DND-41 (cell line): ENCODE results near the gene RFTN1.

ENCODE experiments used
- ATAC-seq: fragments of 200-7000 bp; cut with Tn5 transposase; 3 replicates; pipeline ENCODE4 v1.9.1; 2021; ENCODE audit warnings: low read depth; ENCODE audit not compliant: insufficient read depth
- DNase-seq: peaks from one replicate; pipeline ENCODE4 v3.0.0-alpha.2; 2020
- H2AFZ ChIP-seq: 2 replicates; pipeline ENCODE4 v1.6.0; 2012; ENCODE audit warnings: low read depth, low read length
- H3K27ac ChIP-seq: 2 replicates; pipeline ENCODE4 v1.5.1; 2012; ENCODE audit warnings: low read length, inconsistent platforms
- H3K27me3 ChIP-seq: fragments of 200-600 bp; sonication (generic); 2 replicates; pipeline ENCODE4 v1.6.0; 2012; ENCODE audit warnings: low read length, mild to moderate bottlenecking, inconsistent platforms; ENCODE audit not compliant: insufficient read depth, poor library complexity
- H3K36me3 ChIP-seq: 2 replicates; pipeline ENCODE4 v1.5.1; 2012; ENCODE audit warnings: low read length, inconsistent platforms; ENCODE audit not compliant: insufficient read depth
- H3K4me1 ChIP-seq: 2 replicates; pipeline ENCODE4 v1.5.1; 2012; ENCODE audit warnings: mild to moderate bottlenecking, low read length; ENCODE audit not compliant: insufficient read depth
- H3K4me2 ChIP-seq: 2 replicates; pipeline ENCODE4 v1.6.0; 2012; ENCODE audit warnings: mild to moderate bottlenecking, moderate library complexity, low read length, inconsistent platforms; ENCODE audit not compliant: insufficient read depth
- H3K4me3 ChIP-seq, 2 experiments: fragments of 200-600 bp in 1 of 2; shearing (Covaris generic) in 1 of 2; 2 replicates each; pipeline ENCODE4 v1.5.1; 2012 to 2016; ENCODE audit warnings: inconsistent platforms in 2 of 2, low read length in 2 of 2, mild to moderate bottlenecking in 2 of 2, low read depth in 1 of 2, moderate library complexity in 1 of 2
- H3K79me2 ChIP-seq: 2 replicates; pipeline ENCODE4 v1.6.0; 2012; ENCODE audit warnings: low read length, inconsistent platforms; ENCODE audit not compliant: insufficient read depth
- H3K9ac ChIP-seq: 2 replicates; pipeline ENCODE4 v1.6.0; 2012; ENCODE audit warnings: low read depth, mild to moderate bottlenecking, inconsistent platforms, low read length, moderate library complexity
- H3K9me3 ChIP-seq: 2 replicates; pipeline ENCODE4 v1.5.1; 2012; ENCODE audit warnings: low read length, moderate library complexity, mild to moderate bottlenecking, inconsistent platforms; ENCODE audit not compliant: insufficient read depth, severe bottlenecking
- H4K20me1 ChIP-seq: 2 replicates; pipeline ENCODE4 v1.6.0; 2012; ENCODE audit warnings: low read length; ENCODE audit not compliant: insufficient read depth
- CTCF ChIP-seq: IDR thresholded peaks from 2 replicates; pipeline ENCODE4 v1.5.1; 2012; ENCODE audit warnings: borderline replicate concordance, low read length, moderate library complexity, mild to moderate bottlenecking; ENCODE audit not compliant: poor library complexity, severe bottlenecking; ENCODE audit errors: extremely low read depth
- EZH2 ChIP-seq: IDR thresholded peaks from 3 replicates; pipeline ENCODE4 v1.6.1; 2012; ENCODE audit warnings: borderline replicate concordance, low read depth, mild to moderate bottlenecking, moderate library complexity, low read length, inconsistent platforms; ENCODE audit not compliant: severe bottlenecking

The RFTN1 gene

GRCh38 chr3:16500093-16500492 lies 13.4 kb downstream of the RFTN1 start:
- Histone ChIP-seq H2AFZ (no peak overlapping the region), H3K36me3 (peaks cover 34% of the 10 kb centered on the region), H3K4me3 (no peak overlapping the region), H3K9ac (no peak overlapping the region), H3K4me2 (no peak overlapping the region), H3K27ac (no peak overlapping the region), H3K4me1 (no peaks in the 10 kb centered on the region), H4K20me1 (peaks cover 42% of the 10 kb centered on the region; the same call in 1 of the 2 replicates), H3K79me2 (peaks cover 96% of the 10 kb centered on the region), H3K27me3 (no peaks in the 10 kb centered on the region), H3K9me3 (no peaks in the 10 kb centered on the region)
- no peak for DNase-seq
- no peak for ATAC-seq
- TF ChIP-seq EZH2: no peak
- no peak for TF ChIP-seq CTCF

GRCh38 chr3:16499351-16499750 lies 14.1 kb downstream of the RFTN1 start:
- DNase-seq: no peak
- no peak for ATAC-seq
- peaks cover 96% of the 10 kb centered on the region for H3K79me2 ChIP-seq
- H3K9ac ChIP-seq: no peak overlapping the region
- TF ChIP-seq EZH2: no peak
- no peak for TF ChIP-seq CTCF
- no peaks in the 10 kb centered on the region for H3K27me3 ChIP-seq
- no peaks in the 10 kb centered on the region for H3K4me1 ChIP-seq
- peaks cover 45% of the 10 kb centered on the region; the same call in 1 of the 2 replicates for H4K20me1 ChIP-seq
- H2AFZ ChIP-seq: no peak overlapping the region
- no peak overlapping the region for H3K4me3 ChIP-seq
- H3K9me3 ChIP-seq: no peaks in the 10 kb centered on the region
- H3K4me2 ChIP-seq: no peak overlapping the region
- H3K36me3 ChIP-seq: peaks cover 31% of the 10 kb centered on the region
- H3K27ac ChIP-seq: no peak overlapping the region

GRCh38 chr3:16498130-16498890 lies 15.2 kb downstream of the RFTN1 start:
- Histone ChIP-seq H3K79me2 (peaks cover 91% of the 10 kb centered on the region), H3K4me3 (no peak overlapping the region), H4K20me1 (peaks cover 43% of the 10 kb centered on the region; the same call in 1 of the 2 replicates), H3K9ac (no peak overlapping the region), H3K4me1 (no peaks in the 10 kb centered on the region), H3K36me3 (peaks cover 31% of the 10 kb centered on the region), H3K27ac (no peak overlapping the region), H3K27me3 (no peaks in the 10 kb centered on the region), H3K9me3 (no peaks in the 10 kb centered on the region), H3K4me2 (no peak overlapping the region), H2AFZ (no peak overlapping the region)
- TF ChIP-seq EZH2 (no peak), CTCF (no peak)
- ATAC-seq: no peak
- no peak for DNase-seq
